ENCODE data around the gene ARHGAP10. TPM values are rescaled to one million over a fixed set of nuclear protein-coding genes. Genes with fewer than 3 reads are reported as not detected.

The ARHGAP10 gene
- total and polyA plus RNA-seq, 9 donors = 26.9 to 41.6 (median 33.0) TPM

DNA sequence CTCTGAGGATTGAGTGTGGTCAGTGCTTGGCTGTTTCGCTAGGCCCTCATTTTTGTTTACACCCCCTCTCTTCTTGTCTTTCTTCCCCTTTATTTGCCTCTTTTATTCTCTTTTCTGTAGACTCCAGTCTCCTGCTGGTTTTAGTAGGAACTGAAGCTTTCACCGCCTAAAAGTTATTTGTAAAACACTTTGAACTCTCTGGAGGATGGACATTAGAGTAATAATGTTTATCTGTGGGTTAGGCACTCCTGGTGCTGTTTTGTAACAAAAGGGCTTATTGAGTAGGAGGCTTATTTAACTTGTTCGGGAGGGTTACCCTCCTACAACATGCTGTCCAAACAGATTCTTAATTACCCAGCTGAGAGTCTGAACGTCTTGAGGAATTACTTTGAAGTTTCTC is 1.6 kb upstream of the ARHGAP10 start:
- Histone ChIP-seq H3K4me3 (ENCODE audit: low read length) (no peak overlapping the region), H3K4me1 (ENCODE audit: control insufficient read depth, insufficient read depth, low read length) (peaks cover 17% of the 10 kb centered on the region), H3K27ac (ENCODE audit: low read length) (no peak overlapping the region), H3K9me3 (replicated peaks; ENCODE audit: control insufficient read depth, low read depth, low read length) (no peaks in the 10 kb centered on the region), H3K27me3 (ENCODE audit: control insufficient read depth, insufficient read depth, low read length) (no peaks in the 10 kb centered on the region), H3K36me3 (ENCODE audit: control insufficient read depth, insufficient read depth, low read length) (no peaks in the 10 kb centered on the region)
- DNase-seq = no peak
- WGBS (ENCODE audit: insufficient coverage) = no CpG with 5 or more reads among the region's 4 CpGs

DNA sequence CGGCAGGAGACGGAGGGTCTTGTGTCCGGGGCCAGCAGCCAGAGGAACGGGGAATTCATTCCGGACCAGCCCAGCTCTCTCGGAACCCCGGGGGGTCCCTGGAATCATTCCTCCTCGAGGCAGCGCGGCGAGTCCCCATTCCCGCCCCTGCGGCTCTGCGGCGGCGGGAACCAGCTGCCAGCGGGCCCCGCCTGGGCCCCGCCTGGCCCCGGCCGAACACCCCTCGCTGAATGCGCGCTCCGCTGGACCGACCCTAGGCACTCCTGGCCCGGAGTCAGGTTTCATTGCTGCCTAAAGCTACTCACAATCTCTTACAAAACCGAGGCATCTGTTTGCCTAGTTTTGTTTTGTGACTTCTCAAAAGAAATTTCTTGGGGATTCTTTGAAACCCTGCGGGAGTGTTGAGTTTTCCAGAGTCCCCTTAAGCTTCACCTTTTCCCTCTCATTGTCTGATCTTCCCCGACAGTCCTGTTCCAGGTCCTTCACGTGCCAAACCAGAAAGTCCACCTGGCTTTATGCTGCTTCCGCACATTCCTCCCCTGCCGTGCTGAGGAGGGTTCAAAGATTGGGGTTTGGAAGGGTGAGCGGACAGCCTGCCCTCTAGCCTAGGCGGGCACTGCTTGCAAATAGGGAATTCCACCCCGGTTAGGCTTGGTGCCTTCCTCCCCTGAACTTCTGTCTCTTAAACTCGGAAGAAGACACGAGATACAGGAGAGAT is 789 bp downstream of the ARHGAP10 start:
- H3K4me1 ChIP-seq (ENCODE audit: control insufficient read depth, insufficient read depth, low read length) = peaks cover 20% of the 10 kb centered on the region
- under 1% methylated on average over 31 of the region's 38 CpGs for WGBS (ENCODE audit: insufficient coverage)
- no peaks in the 10 kb centered on the region for H3K9me3 ChIP-seq (replicated peaks; ENCODE audit: control insufficient read depth, low read depth, low read length)
- peak overlapping the region; percentile 94 for H3K27ac ChIP-seq (ENCODE audit: low read length)
- peak overlapping the region; percentile 93 for H3K4me3 ChIP-seq (ENCODE audit: low read length)
- no peaks in the 10 kb centered on the region for H3K36me3 ChIP-seq (ENCODE audit: control insufficient read depth, insufficient read depth, low read length)
- no peaks in the 10 kb centered on the region for H3K27me3 ChIP-seq (ENCODE audit: control insufficient read depth, insufficient read depth, low read length)
- peak; percentile 79 for DNase-seq

DNA sequence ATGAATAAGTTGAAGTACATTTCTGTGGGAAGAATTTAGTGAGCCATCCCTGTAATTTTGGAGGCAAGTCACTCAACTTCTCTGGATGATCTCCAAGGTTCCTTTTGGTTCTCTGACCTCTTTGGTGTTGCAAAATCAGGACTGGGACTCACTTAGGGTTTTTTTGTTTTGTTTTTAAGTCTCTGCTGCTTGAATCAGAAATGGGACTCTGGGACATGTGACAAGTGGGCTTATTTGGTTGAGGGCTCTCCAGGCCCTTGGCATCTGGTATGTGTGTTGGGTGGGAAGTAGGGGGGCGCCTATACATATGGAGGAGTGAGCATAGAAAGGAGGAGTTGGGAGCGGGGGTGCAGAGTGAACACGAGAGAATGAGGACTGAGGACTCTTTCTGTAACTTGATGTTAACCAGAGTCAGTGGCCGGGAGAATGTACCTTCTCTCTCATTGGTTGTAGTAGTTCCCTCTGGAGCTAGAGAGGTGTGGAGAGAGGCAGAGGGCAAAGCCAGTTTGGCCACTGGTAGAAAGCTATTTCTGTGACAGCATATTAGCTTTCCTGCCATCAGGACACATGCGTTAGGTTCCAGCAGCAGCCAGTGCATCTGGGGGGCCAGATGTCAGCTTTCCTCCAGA is 1.9 kb downstream of the ARHGAP10 start:
- no peaks in the 10 kb centered on the region for H3K27me3 ChIP-seq (ENCODE audit: control insufficient read depth, insufficient read depth, low read length)
- H3K9me3 ChIP-seq (replicated peaks; ENCODE audit: control insufficient read depth, low read depth, low read length) = no peaks in the 10 kb centered on the region
- WGBS (ENCODE audit: insufficient coverage) = 20% methylated on average over 4 of the region's 5 CpGs
- peak overlapping the region; percentile 93 for H3K4me3 ChIP-seq (ENCODE audit: low read length)
- H3K4me1 ChIP-seq (ENCODE audit: control insufficient read depth, insufficient read depth, low read length) = peaks cover 21% of the 10 kb centered on the region
- no peaks in the 10 kb centered on the region for H3K36me3 ChIP-seq (ENCODE audit: control insufficient read depth, insufficient read depth, low read length)
- peak overlapping the region; percentile 94 for H3K27ac ChIP-seq (ENCODE audit: low read length)
- DNase-seq = peak; percentile 55

DNA sequence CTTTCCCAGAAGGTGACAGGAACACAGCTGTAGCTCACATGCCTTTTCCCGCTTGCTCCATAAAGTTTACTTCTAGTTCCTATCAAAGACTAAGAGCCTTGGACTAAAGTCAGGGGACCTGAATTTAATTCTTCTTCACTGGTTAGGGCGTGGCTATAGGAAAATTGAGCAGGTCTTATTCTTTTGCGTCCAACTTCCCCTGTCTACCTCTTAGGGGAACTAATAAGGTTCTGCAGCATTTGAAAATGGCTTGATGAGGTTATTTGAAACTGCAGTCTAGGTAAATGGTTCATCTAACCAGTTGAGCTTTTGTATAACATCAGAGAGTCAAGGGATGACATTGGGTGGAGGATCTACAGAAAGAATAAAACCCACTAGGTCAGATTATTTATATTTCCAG is 2.6 kb downstream of the ARHGAP10 start:
- Histone ChIP-seq H3K27ac (ENCODE audit: low read length) (peak overlapping the region; percentile 94), H3K4me3 (ENCODE audit: low read length) (peak overlapping the region; percentile 93), H3K36me3 (ENCODE audit: control insufficient read depth, insufficient read depth, low read length) (no peaks in the 10 kb centered on the region), H3K4me1 (ENCODE audit: control insufficient read depth, insufficient read depth, low read length) (peaks cover 21% of the 10 kb centered on the region), H3K27me3 (ENCODE audit: control insufficient read depth, insufficient read depth, low read length) (no peaks in the 10 kb centered on the region), H3K9me3 (replicated peaks; ENCODE audit: control insufficient read depth, low read depth, low read length) (no peaks in the 10 kb centered on the region)
- DNase-seq = peak; percentile 30
- no CpG with 5 or more reads among the region's 3 CpGs for WGBS (ENCODE audit: insufficient coverage)

DNA sequence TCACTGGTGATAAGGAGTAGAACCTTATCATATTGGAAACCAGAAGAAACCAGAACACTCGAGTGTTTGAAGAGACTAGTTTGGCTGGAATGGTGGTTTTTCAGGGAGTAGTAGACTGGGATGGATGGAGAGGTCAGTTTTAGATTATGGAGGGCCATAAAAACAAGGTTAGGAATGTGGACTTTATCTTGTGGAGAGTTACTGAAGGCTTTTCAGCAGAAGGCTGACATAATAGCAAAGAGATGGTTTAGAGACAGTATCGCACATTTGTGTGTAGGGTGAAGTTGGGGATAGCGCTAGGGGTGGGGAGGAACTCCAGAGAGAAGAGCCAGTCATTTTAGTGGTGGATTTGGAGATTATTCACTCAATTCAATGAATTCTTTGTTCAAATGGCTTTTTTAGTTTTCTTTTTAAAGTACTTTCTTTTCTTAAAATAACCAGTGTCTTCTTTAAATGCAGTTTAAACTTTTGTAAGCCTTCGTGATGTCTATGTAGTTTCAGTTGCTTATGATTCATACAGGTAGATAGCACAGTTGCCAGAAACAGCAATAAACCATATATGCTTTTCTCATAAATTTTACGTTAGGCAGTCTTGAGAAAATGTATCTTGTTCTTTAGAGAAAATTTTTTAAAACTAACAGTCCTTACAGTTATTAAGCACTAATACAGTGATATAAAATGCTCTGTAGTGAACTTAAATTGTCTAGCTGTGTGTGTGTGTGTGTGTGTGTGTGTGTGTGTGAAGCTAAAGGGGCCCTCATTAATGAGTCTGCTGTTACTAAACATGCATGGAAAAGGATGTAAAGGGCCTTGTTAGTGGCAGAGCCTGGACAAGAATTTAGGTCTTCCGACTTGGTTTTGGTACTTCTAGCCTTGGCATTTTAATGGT is 3.8 kb downstream of the ARHGAP10 start:
- H3K27ac ChIP-seq (ENCODE audit: low read length) = no peak overlapping the region
- DNase-seq = no peak
- no peaks in the 10 kb centered on the region for H3K36me3 ChIP-seq (ENCODE audit: control insufficient read depth, insufficient read depth, low read length)
- WGBS (ENCODE audit: insufficient coverage) = 60% methylated on average over 1 of the region's 6 CpGs
- H3K4me3 ChIP-seq (ENCODE audit: low read length) = no peak overlapping the region
- peaks cover 21% of the 10 kb centered on the region for H3K4me1 ChIP-seq (ENCODE audit: control insufficient read depth, insufficient read depth, low read length)
- no peaks in the 10 kb centered on the region for H3K9me3 ChIP-seq (replicated peaks; ENCODE audit: control insufficient read depth, low read depth, low read length)
- no peaks in the 10 kb centered on the region for H3K27me3 ChIP-seq (ENCODE audit: control insufficient read depth, insufficient read depth, low read length)

DNA sequence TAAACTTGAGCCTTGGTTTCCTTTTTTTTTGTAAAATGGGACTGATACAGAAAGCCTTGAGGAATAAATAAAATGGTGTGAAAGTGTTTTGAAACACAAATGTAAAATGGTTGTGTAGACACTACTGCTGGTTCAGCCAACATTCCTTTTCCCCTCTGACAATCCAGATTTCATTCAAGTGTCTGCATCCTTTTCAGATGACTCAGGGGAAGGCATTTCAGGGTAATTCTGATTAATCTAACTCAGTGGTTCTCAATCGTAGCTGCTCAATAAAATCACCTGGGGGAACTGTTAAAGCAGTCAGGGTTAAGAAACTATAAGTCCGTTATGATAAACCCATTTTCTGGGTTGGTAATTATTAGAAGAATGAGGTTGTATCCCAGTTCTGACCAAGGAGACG is 4.6 kb downstream of the ARHGAP10 start:
- Histone ChIP-seq H3K4me3 (ENCODE audit: low read length) (no peak overlapping the region), H3K9me3 (replicated peaks; ENCODE audit: control insufficient read depth, low read depth, low read length) (no peaks in the 10 kb centered on the region), H3K27ac (ENCODE audit: low read length) (no peak overlapping the region), H3K36me3 (ENCODE audit: control insufficient read depth, insufficient read depth, low read length) (no peaks in the 10 kb centered on the region), H3K4me1 (ENCODE audit: control insufficient read depth, insufficient read depth, low read length) (peaks cover 18% of the 10 kb centered on the region), H3K27me3 (ENCODE audit: control insufficient read depth, insufficient read depth, low read length) (no peaks in the 10 kb centered on the region)
- DNase-seq = peak; percentile 37
- 66% methylated on average over 3 of the region's 3 CpGs for WGBS (ENCODE audit: insufficient coverage)

DNA sequence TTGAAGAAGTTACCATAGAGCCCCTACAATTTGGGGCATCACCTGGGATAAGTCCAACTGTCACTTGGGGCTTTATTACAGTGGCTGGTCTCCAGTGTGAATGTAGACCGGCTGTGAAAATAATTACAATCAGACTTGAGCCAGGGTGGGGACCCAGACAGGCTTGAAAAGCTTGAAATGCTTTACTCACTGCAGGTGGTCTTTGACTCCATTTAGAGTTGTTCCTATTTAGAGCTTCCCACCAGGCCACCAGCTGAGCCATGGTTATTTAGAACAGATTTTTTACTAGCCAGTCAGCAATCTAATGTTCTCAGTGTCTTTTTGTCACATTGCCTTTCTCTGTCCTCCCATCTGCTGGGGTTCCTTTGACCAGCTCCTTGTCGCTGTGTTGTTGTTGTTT is 5.7 kb downstream of the ARHGAP10 start:
- Histone ChIP-seq H3K9me3 (replicated peaks; ENCODE audit: control insufficient read depth, low read depth, low read length) (no peaks in the 10 kb centered on the region), H3K4me1 (ENCODE audit: control insufficient read depth, insufficient read depth, low read length) (peaks cover 20% of the 10 kb centered on the region), H3K27me3 (ENCODE audit: control insufficient read depth, insufficient read depth, low read length) (no peaks in the 10 kb centered on the region), H3K4me3 (ENCODE audit: low read length) (no peak overlapping the region), H3K27ac (ENCODE audit: low read length) (no peak overlapping the region), H3K36me3 (ENCODE audit: control insufficient read depth, insufficient read depth, low read length) (peaks cover 3% of the 10 kb centered on the region)
- no CpG with 5 or more reads among the region's 2 CpGs for WGBS (ENCODE audit: insufficient coverage)
- DNase-seq = no peak

DNA sequence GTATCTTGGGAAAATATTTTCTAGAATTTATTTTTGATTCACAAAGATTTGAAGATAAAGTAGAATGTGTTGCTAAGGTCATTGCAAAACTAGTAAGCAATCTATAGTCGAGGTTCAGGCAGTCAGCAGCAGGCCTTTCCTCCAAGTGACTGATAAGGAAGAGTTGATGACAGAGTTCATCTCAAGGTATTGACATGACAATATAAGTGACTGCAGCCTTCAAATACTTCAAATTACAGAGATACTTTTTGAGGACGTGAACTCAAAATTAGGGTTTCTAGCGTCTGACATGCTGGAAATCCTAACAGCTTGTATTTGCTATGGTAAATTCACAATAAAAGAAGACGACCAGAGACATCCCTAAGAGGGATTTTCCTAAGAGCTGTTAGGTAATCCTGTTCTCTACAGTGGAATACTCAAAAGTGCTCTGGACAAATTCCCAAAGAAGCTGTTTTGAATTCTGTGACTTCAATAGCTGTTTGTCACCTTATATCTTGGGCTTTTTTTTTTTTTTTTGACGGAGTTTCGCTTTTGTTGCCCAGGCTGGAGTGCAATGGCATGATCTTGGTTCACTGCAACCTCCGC is 7.4 kb downstream of the ARHGAP10 start:
- Histone ChIP-seq H3K4me3 (ENCODE audit: low read length) (no peak overlapping the region), H3K27me3 (ENCODE audit: control insufficient read depth, insufficient read depth, low read length) (no peaks in the 10 kb centered on the region), H3K9me3 (replicated peaks; ENCODE audit: control insufficient read depth, low read depth, low read length) (no peaks in the 10 kb centered on the region), H3K4me1 (ENCODE audit: control insufficient read depth, insufficient read depth, low read length) (peaks cover 8% of the 10 kb centered on the region), H3K27ac (ENCODE audit: low read length) (no peak overlapping the region), H3K36me3 (ENCODE audit: control insufficient read depth, insufficient read depth, low read length) (peaks cover 3% of the 10 kb centered on the region)
- DNase-seq = no peak
- WGBS (ENCODE audit: insufficient coverage) = no CpG with 5 or more reads among the region's 7 CpGs

DNA sequence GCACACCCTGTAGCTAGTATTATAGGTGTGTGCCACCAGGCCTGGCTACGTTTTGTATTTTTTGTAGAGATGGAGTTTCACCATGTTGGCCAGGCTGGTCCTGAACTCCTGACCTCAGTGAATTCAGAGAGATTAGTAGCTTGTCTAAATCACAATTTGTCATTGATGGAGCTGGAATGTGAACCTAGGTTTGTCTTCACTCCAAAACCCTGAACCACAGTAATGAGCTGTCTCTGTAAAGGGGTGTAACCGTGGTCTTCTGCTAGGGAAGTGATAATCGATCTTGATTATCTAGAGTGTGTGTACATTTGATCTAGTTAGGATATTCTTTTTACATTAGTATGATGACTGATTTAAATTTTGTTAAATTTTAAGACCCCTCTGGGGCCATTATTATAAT is 8.3 kb downstream of the ARHGAP10 start:
- no peak for DNase-seq
- no peak overlapping the region for H3K4me3 ChIP-seq (ENCODE audit: low read length)
- H3K9me3 ChIP-seq (replicated peaks; ENCODE audit: control insufficient read depth, low read depth, low read length) = no peaks in the 10 kb centered on the region
- WGBS (ENCODE audit: insufficient coverage) = no CpG with 5 or more reads among the region's 3 CpGs
- peaks cover 6% of the 10 kb centered on the region for H3K4me1 ChIP-seq (ENCODE audit: control insufficient read depth, insufficient read depth, low read length)
- H3K36me3 ChIP-seq (ENCODE audit: control insufficient read depth, insufficient read depth, low read length) = peaks cover 3% of the 10 kb centered on the region
- H3K27ac ChIP-seq (ENCODE audit: low read length) = no peak overlapping the region
- H3K27me3 ChIP-seq (ENCODE audit: control insufficient read depth, insufficient read depth, low read length) = no peaks in the 10 kb centered on the region
